ENCODE data around the gene VWA8.
"Not testable (repeated sequence)": the region's sequence is repeated elsewhere in the genome, so short reads cannot be mapped to it uniquely, and the experiment has no call there.

The VWA8 gene

DNA sequence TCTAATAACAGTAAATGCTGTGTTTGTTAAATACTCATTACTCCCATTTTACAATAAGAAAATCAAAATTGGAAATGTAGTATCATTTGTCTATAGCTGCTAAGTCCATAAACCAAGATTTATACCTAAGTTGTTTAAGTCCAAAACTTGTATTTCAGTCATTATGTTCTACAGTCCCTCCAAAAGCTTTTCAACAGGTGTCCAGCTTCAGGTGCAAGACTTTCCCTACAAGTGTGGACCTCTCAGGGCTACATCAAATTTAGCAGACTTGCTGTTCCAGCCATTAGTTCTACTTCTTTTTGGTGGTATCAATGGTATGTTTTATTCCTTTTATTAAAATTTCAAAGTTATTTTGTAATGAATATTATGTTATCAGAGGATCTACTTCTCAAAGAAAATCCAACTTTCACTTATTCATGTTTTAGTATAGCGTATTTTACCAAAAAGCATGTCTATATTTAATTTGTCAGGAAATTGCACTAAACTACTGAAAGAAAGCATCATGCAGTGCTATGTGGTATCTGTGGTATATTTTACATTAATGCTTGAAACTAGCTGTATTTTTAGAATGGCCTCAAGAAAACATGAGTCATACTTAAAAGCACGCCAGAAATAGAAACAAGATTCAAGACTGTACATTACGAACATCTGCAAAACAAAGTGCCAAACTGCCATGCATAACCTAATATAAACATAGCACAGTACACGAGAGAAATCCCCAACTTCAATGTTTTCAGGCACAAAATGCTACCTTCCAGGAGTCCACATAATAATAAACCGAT is 44.5 kb downstream of the VWA8 start:
- Histone ChIP-seq H3K4me3 (ENCODE audit: low read depth in 1 of 2, low read length in 2 of 2) (no peak overlapping the region), H3K9ac (ENCODE audit: low read depth in 1 of 2, low read length in 2 of 2) (no peak overlapping the region), H3K9me3 (ENCODE audit: control insufficient read depth in 1 of 2, low read length in 2 of 2) (no peaks in the 10 kb centered on the region), H3K36me3 (ENCODE audit: control insufficient read depth in 1 of 2, insufficient read depth in 2 of 2, low read length in 2 of 2) (peaks cover 0 to 5% of the 10 kb centered on the region in 2 donors), H3K27me3 (ENCODE audit: control insufficient read depth in 1 of 2, insufficient read depth in 2 of 2, low read length in 2 of 2) (no peaks in the 10 kb centered on the region), H3K4me1 (ENCODE audit: control insufficient read depth in 1 of 2, insufficient read depth in 2 of 2, low read length in 2 of 2) (peaks cover 5 to 19% of the 10 kb centered on the region in 2 donors), H3K27ac (ENCODE audit: low read depth, low read length) (no peak overlapping the region)

- no peak overlapping the region for H3K27ac ChIP-seq (ENCODE audit: low read depth, low read length)
Measured at GRCh38 chr13:41915081-41915480, 45.8 kb downstream of the VWA8 start.

GRCh38 chr13:41914552-41914951 is 46.4 kb downstream of the VWA8 start:
- Histone ChIP-seq H3K27ac (ENCODE audit: low read depth, low read length) (no peak overlapping the region), H3K27me3 (ENCODE audit: control insufficient read depth in 1 of 2, insufficient read depth in 2 of 2, low read length in 2 of 2) (no peaks in the 10 kb centered on the region), H3K4me3 (ENCODE audit: low read depth in 1 of 2, low read length in 2 of 2) (no peak overlapping the region), H3K9ac (ENCODE audit: low read depth in 1 of 2, low read length in 2 of 2) (no peak overlapping the region), H3K9me3 (ENCODE audit: control insufficient read depth in 1 of 2, low read length in 2 of 2) (no peaks in the 10 kb centered on the region), H3K4me1 (ENCODE audit: control insufficient read depth in 1 of 2, insufficient read depth in 2 of 2, low read length in 2 of 2) (peaks cover 5 to 19% of the 10 kb centered on the region in 2 donors), H3K36me3 (ENCODE audit: control insufficient read depth in 1 of 2, insufficient read depth in 2 of 2, low read length in 2 of 2) (no peaks in the 10 kb centered on the region)

More at GRCh38 chr13:41915081-41915480, 45.8 kb downstream of the VWA8 start:
- Histone ChIP-seq H3K4me3 (ENCODE audit: low read depth in 1 of 2, low read length in 2 of 2) (no peak overlapping the region), H3K9me3 (ENCODE audit: control insufficient read depth in 1 of 2, low read length in 2 of 2) (no peaks in the 10 kb centered on the region), H3K27me3 (ENCODE audit: control insufficient read depth in 1 of 2, insufficient read depth in 2 of 2, low read length in 2 of 2) (no peaks in the 10 kb centered on the region), H3K4me1 (ENCODE audit: control insufficient read depth in 1 of 2, insufficient read depth in 2 of 2, low read length in 2 of 2) (peaks cover 5 to 19% of the 10 kb centered on the region in 2 donors), H3K36me3 (ENCODE audit: control insufficient read depth in 1 of 2, insufficient read depth in 2 of 2, low read length in 2 of 2) (peaks cover 0 to 4% of the 10 kb centered on the region in 2 donors), H3K9ac (ENCODE audit: low read depth in 1 of 2, low read length in 2 of 2) (no peak overlapping the region)

- H3K27ac ChIP-seq (ENCODE audit: low read depth, low read length): no peak overlapping the region
- H3K27me3 ChIP-seq (ENCODE audit: control insufficient read depth in 1 of 2, insufficient read depth in 2 of 2, low read length in 2 of 2): no peaks in the 10 kb centered on the region
- peaks cover 0 to 14% of the 10 kb centered on the region in 2 donors for H3K36me3 ChIP-seq (ENCODE audit: control insufficient read depth in 1 of 2, insufficient read depth in 2 of 2, low read length in 2 of 2)
- H3K4me3 ChIP-seq (ENCODE audit: low read depth in 1 of 2, low read length in 2 of 2): no peak overlapping the region
- no peaks in the 10 kb centered on the region for H3K9me3 ChIP-seq (ENCODE audit: control insufficient read depth in 1 of 2, low read length in 2 of 2)
- no peaks in the 10 kb centered on the region for H3K4me1 ChIP-seq (ENCODE audit: control insufficient read depth in 1 of 2, insufficient read depth in 2 of 2, low read length in 2 of 2)
- no peak overlapping the region for H3K9ac ChIP-seq (ENCODE audit: low read depth in 1 of 2, low read length in 2 of 2)
Measured at GRCh38 chr13:41909506-41909905, 51.4 kb downstream of the VWA8 start.

GRCh38 chr13:41905600-41906254 is 55.2 kb downstream of the VWA8 start:
- no peaks in the 10 kb centered on the region for H3K4me1 ChIP-seq (ENCODE audit: control insufficient read depth in 1 of 2, insufficient read depth in 2 of 2, low read length in 2 of 2)
- no peak overlapping the region for H3K27ac ChIP-seq (ENCODE audit: low read depth, low read length)
- no peak overlapping the region for H3K4me3 ChIP-seq (ENCODE audit: low read depth in 1 of 2, low read length in 2 of 2)
- peaks cover 0 to 14% of the 10 kb centered on the region in 2 donors for H3K36me3 ChIP-seq (ENCODE audit: control insufficient read depth in 1 of 2, insufficient read depth in 2 of 2, low read length in 2 of 2)
- no peaks in the 10 kb centered on the region for H3K9me3 ChIP-seq (ENCODE audit: control insufficient read depth in 1 of 2, low read length in 2 of 2)
- no peak overlapping the region for H3K9ac ChIP-seq (ENCODE audit: low read depth in 1 of 2, low read length in 2 of 2)
- no peaks in the 10 kb centered on the region for H3K27me3 ChIP-seq (ENCODE audit: control insufficient read depth in 1 of 2, insufficient read depth in 2 of 2, low read length in 2 of 2)

DNA sequence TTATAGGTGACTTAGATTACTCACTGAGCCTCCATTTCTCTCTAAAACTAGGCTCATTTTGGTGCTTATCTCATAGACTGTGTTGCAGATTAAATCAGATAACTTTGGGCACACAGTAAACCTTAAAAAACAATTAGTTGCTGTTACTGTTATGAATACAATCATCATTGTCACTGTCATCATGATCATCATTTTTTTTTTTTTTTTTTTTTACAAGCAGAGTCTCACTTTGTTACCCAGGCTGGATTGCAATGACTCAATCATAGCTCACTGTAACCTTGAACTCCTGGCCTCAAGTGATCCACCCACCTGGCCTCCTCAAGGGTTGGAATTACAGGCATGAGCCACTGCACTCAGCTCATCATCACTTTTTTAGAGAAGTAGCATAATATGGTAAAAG is 60.0 kb downstream of the VWA8 start:
- Histone ChIP-seq H3K27ac (ENCODE audit: low read depth, low read length) (no peak overlapping the region), H3K27me3 (ENCODE audit: control insufficient read depth in 1 of 2, insufficient read depth in 2 of 2, low read length in 2 of 2) (no peaks in the 10 kb centered on the region), H3K36me3 (ENCODE audit: control insufficient read depth in 1 of 2, insufficient read depth in 2 of 2, low read length in 2 of 2) (no peaks in the 10 kb centered on the region), H3K9ac (ENCODE audit: low read depth in 1 of 2, low read length in 2 of 2) (no peak overlapping the region), H3K4me1 (ENCODE audit: control insufficient read depth in 1 of 2, insufficient read depth in 2 of 2, low read length in 2 of 2) (no peaks in the 10 kb centered on the region), H3K9me3 (ENCODE audit: control insufficient read depth in 1 of 2, low read length in 2 of 2) (no peaks in the 10 kb centered on the region), H3K4me3 (ENCODE audit: low read depth in 1 of 2, low read length in 2 of 2) (no peak overlapping the region)

DNA sequence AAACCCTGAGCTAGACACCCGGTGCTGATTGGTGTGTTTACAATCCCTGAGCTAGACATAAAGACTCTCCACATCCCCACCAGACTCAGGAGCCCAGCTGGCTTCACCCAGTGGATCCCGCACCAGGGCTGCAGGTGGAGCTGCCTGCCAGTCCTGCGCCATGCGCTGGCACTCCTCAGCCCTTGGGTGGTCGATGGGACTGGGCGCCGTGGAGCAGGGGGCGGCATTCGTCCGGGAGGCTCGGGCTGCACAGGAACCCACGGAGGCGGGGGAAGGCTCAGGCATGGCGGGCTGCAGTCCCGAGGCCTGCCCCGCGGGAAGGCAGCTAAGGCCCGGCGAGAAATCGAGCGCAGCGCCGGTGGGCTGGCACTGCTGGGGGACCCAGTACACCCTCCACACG is 62.5 kb downstream of the VWA8 start:
- not testable (repeated sequence) for H3K9me3 ChIP-seq (ENCODE audit: control insufficient read depth in 1 of 2, low read length in 2 of 2); H3K27ac ChIP-seq (ENCODE audit: low read depth, low read length); H3K4me1 ChIP-seq (ENCODE audit: control insufficient read depth in 1 of 2, insufficient read depth in 2 of 2, low read length in 2 of 2); H3K4me3 ChIP-seq (ENCODE audit: low read depth in 1 of 2, low read length in 2 of 2); H3K9ac ChIP-seq (ENCODE audit: low read depth in 1 of 2, low read length in 2 of 2); H3K36me3 ChIP-seq (ENCODE audit: control insufficient read depth in 1 of 2, insufficient read depth in 2 of 2, low read length in 2 of 2); H3K27me3 ChIP-seq (ENCODE audit: control insufficient read depth in 1 of 2, insufficient read depth in 2 of 2, low read length in 2 of 2)

- Histone ChIP-seq H3K9me3 (ENCODE audit: control insufficient read depth in 1 of 2, low read length in 2 of 2) (no peaks in the 10 kb centered on the region), H3K4me1 (ENCODE audit: control insufficient read depth in 1 of 2, insufficient read depth in 2 of 2, low read length in 2 of 2) (no peaks in the 10 kb centered on the region), H3K36me3 (ENCODE audit: control insufficient read depth in 1 of 2, insufficient read depth in 2 of 2, low read length in 2 of 2) (no peaks in the 10 kb centered on the region), H3K27ac (ENCODE audit: low read depth, low read length) (no peak overlapping the region), H3K4me3 (ENCODE audit: low read depth in 1 of 2, low read length in 2 of 2) (no peak overlapping the region), H3K27me3 (ENCODE audit: control insufficient read depth in 1 of 2, insufficient read depth in 2 of 2, low read length in 2 of 2) (no peaks in the 10 kb centered on the region), H3K9ac (ENCODE audit: low read depth in 1 of 2, low read length in 2 of 2) (no peak overlapping the region)
Measured at GRCh38 chr13:41897126-41897525, 63.8 kb downstream of the VWA8 start.

GRCh38 chr13:41895478-41895877 is 65.4 kb downstream of the VWA8 start:
- Histone ChIP-seq H3K27ac (ENCODE audit: low read depth, low read length) (no peak overlapping the region), H3K9ac (ENCODE audit: low read depth in 1 of 2, low read length in 2 of 2) (no peak overlapping the region), H3K4me3 (ENCODE audit: low read depth in 1 of 2, low read length in 2 of 2) (no peak overlapping the region), H3K27me3 (ENCODE audit: control insufficient read depth in 1 of 2, insufficient read depth in 2 of 2, low read length in 2 of 2) (no peaks in the 10 kb centered on the region), H3K4me1 (ENCODE audit: control insufficient read depth in 1 of 2, insufficient read depth in 2 of 2, low read length in 2 of 2) (no peaks in the 10 kb centered on the region), H3K9me3 (ENCODE audit: control insufficient read depth in 1 of 2, low read length in 2 of 2) (no peaks in the 10 kb centered on the region), H3K36me3 (ENCODE audit: control insufficient read depth in 1 of 2, insufficient read depth in 2 of 2, low read length in 2 of 2) (peaks cover 0 to 4% of the 10 kb centered on the region in 2 donors)

GRCh38 chr13:41891119-41891518 is 69.8 kb downstream of the VWA8 start:
- Histone ChIP-seq H3K27ac (ENCODE audit: low read depth, low read length) (no peak overlapping the region), H3K9ac (ENCODE audit: low read depth in 1 of 2, low read length in 2 of 2) (no peak overlapping the region), H3K4me1 (ENCODE audit: control insufficient read depth in 1 of 2, insufficient read depth in 2 of 2, low read length in 2 of 2) (no peaks in the 10 kb centered on the region), H3K9me3 (ENCODE audit: control insufficient read depth in 1 of 2, low read length in 2 of 2) (no peaks in the 10 kb centered on the region), H3K36me3 (ENCODE audit: control insufficient read depth in 1 of 2, insufficient read depth in 2 of 2, low read length in 2 of 2) (peaks cover 0 to 10% of the 10 kb centered on the region in 2 donors), H3K4me3 (ENCODE audit: low read depth in 1 of 2, low read length in 2 of 2) (no peak overlapping the region), H3K27me3 (ENCODE audit: control insufficient read depth in 1 of 2, insufficient read depth in 2 of 2, low read length in 2 of 2) (no peaks in the 10 kb centered on the region)

Measured in duodenal mucosa (tissue), 2 donors.